OCI-LY7 (cell line): ENCODE data around the gene APEX1. TPM values are rescaled to one million over a fixed set of nuclear protein-coding genes. Genes with fewer than 3 reads are reported as not detected.

ENCODE experiments used
- BruUV-seq: library from RNA; stranded (reverse); fragments of 400-500 nt; replicated peaks from 2 replicates; lab custom pipeline; 2021; lab: Mats Ljungman, UMichigan
- CTCF ChIA-PET: fragments of 300-600 bp; sonication (Branson Sonifier 250); formaldehyde crosslinking; loops from one replicate; lab custom pipeline; 2022; ENCODE audit warnings: antibody characterized with exemption; ENCODE audit not compliant: unreplicated experiment; lab: Charles Lee
- POLR2A ChIA-PET: fragments of 300-600 bp; sonication (Branson Sonifier 250); formaldehyde crosslinking; loops from one replicate; lab custom pipeline; 2022; ENCODE audit warnings: antibody characterized with exemption; lab: Charles Lee
- DNase-seq: peaks from one replicate; pipeline ENCODE4 v3.0.0-alpha.2; 2015; ENCODE audit warnings: low spot score
- H2AFZ ChIP-seq: fragments of 200-600 bp; sonication (generic), shearing (Covaris generic); 2 replicates; pipeline ENCODE4 v1.6.1; 2014; ENCODE audit warnings: mild to moderate bottlenecking, antibody characterized with exemption, low read length, moderate library complexity
- H3K27ac ChIP-seq: fragments of 200-600 bp; sonication (generic); 2 replicates; pipeline ENCODE4 v1.5.1; 2014; ENCODE audit warnings: mixed run types, low read depth, mild to moderate bottlenecking, moderate library complexity, low read length, inconsistent platforms; ENCODE audit not compliant: poor library complexity, severe bottlenecking
- H3K36me3 ChIP-seq: fragments of 200-600 bp; sonication (generic); 2 replicates; pipeline ENCODE4 v1.6.1; 2014; ENCODE audit warnings: mild to moderate bottlenecking, antibody characterized with exemption, low read length, moderate library complexity, mixed read lengths; ENCODE audit not compliant: insufficient read depth
- H3K4me1 ChIP-seq: fragments of 200-600 bp; sonication (generic); 2 replicates; pipeline ENCODE4 v1.5.1; 2014; ENCODE audit warnings: mild to moderate bottlenecking, low read length; ENCODE audit not compliant: insufficient read depth, poor library complexity, severe bottlenecking
- H3K4me2 ChIP-seq: fragments of 200-600 bp; sonication (generic); 2 replicates; pipeline ENCODE4 v1.6.1; 2014; ENCODE audit warnings: mild to moderate bottlenecking, low read length
- H3K4me3 ChIP-seq: fragments of 200-600 bp; sonication (generic); 2 replicates; pipeline ENCODE4 v1.5.1; 2014; ENCODE audit warnings: mild to moderate bottlenecking, low read depth, low read length; ENCODE audit not compliant: poor library complexity, severe bottlenecking
- H3K79me2 ChIP-seq: fragments of 200-600 bp; sonication (generic); 2 replicates; pipeline ENCODE4 v1.6.1; 2016; ENCODE audit warnings: low read depth, mild to moderate bottlenecking, low read length, moderate library complexity, mixed read lengths; ENCODE audit not compliant: insufficient read depth
- H3K9me2 ChIP-seq: fragments of 200-600 bp; sonication (generic); 2 replicates; pipeline ENCODE4 v1.6.1; 2016; ENCODE audit warnings: mild to moderate bottlenecking, low read length, mixed read lengths; ENCODE audit not compliant: insufficient read depth
- H3K9me3 ChIP-seq: fragments of 200-600 bp; sonication (generic); 2 replicates; pipeline ENCODE4 v1.6.1; 2014; ENCODE audit warnings: mild to moderate bottlenecking, mixed run types, low read length, mixed read lengths
- H4K20me1 ChIP-seq: fragments of 200-600 bp; sonication (generic); 2 replicates; pipeline ENCODE4 v1.6.1; 2014; ENCODE audit warnings: mild to moderate bottlenecking, antibody characterized with exemption, low read length, moderate library complexity, mixed read lengths; ENCODE audit not compliant: insufficient read depth
- EZH2phosphoT487 ChIP-seq: fragments of 200-600 bp; sonication (generic); IDR thresholded peaks from 2 replicates; pipeline ENCODE4 v1.6.1; 2018; ENCODE audit warnings: low read depth, borderline replicate concordance, mild to moderate bottlenecking, mixed run types, antibody characterized with exemption, low read length, moderate library complexity, mixed read lengths
- intact Hi-C: fragments of 100-400 bp; cut with micrococcal nuclease; formaldehyde crosslinking; loops from one replicate; pipeline ENCODE4 v1.10.0; 2022; ENCODE audit not compliant: unreplicated experiment
- total RNA-seq, 2 experiments: library from RNA; depleted of rRNA in 1 of 2; stranded (reverse); fragments of >200 nt in 1 of 2; shearing (Covaris generic) in 1 of 2; gene quantifications; 2 replicates each; pipeline ENCODE4 v1.2.3, GENCODE V29; 2014 to 2022
- TF ChIP-seq, protein P1 (sequence below): fragments of 200-600 bp; sonication (generic); conservative IDR thresholded peaks from 2 replicates; pipeline ENCODE4 v1.5.1; 2014; ENCODE audit warnings: mild to moderate bottlenecking, antibody characterized with exemption, low read length, moderate library complexity, mixed read lengths

Gene APEX1
- total RNA-seq, 2 experiments from 2014 or later = 117 to 203 TPM

DNA sequence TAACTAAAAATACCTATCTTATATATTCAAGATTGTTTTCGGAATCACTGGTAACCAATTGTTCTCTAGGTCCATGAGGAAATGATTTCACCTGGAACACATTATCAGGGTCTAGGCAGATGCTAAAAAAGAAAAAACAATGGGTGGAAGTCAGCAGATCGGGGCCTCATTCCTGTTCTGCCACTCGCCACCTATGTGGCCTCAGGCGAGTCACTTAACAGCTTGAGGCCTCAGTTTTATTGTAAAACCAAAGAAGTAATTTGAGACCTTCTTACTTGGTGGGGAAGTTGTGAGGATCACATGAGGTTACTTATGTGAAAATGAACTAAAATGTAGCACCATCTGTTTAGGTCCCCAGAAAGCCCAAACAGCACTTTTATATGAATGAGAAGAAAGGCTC, 44.1 kb downstream of the APEX1 start:
- CTCF ChIA-PET = no interaction called here
- no peaks in the 10 kb centered on the region for H3K9me2 ChIP-seq
- DNase-seq = no peak

DNA sequence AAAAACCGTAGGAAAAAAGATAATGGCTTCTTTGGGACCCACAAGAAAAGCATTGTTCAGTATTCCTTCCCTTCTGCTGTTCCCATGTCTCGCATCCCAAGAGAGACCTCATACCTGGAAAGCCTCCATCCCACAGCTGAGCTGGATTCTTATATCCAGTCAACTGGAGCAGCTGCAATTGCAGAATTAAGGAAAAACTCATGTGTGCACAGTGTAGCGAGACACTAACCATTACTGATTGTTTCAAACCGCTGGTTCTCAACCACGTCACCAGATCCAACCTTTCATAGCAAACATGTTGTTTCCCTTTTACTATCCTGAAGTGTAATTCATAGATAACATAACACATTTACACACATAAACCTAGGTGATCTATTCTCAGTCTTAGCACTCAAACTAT, 44.9 kb downstream of the APEX1 start:
- no peak overlapping the region for H3K4me2 ChIP-seq
- POLR2A ChIA-PET = no interaction called here
- CTCF ChIA-PET = no interaction called here
- H3K9me2 ChIP-seq = no peaks in the 10 kb centered on the region
- no TSS peak for BruUV-seq
- no peaks in the 10 kb centered on the region for H3K79me2 ChIP-seq
- TF ChIP-seq EZH2phosphoT487 = no peak
- TF ChIP-seq, protein P1, sequence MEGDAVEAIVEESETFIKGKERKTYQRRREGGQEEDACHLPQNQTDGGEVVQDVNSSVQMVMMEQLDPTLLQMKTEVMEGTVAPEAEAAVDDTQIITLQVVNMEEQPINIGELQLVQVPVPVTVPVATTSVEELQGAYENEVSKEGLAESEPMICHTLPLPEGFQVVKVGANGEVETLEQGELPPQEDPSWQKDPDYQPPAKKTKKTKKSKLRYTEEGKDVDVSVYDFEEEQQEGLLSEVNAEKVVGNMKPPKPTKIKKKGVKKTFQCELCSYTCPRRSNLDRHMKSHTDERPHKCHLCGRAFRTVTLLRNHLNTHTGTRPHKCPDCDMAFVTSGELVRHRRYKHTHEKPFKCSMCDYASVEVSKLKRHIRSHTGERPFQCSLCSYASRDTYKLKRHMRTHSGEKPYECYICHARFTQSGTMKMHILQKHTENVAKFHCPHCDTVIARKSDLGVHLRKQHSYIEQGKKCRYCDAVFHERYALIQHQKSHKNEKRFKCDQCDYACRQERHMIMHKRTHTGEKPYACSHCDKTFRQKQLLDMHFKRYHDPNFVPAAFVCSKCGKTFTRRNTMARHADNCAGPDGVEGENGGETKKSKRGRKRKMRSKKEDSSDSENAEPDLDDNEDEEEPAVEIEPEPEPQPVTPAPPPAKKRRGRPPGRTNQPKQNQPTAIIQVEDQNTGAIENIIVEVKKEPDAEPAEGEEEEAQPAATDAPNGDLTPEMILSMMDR = no peak
- no peak overlapping the region for H3K27ac ChIP-seq
- no peaks in the 10 kb centered on the region for H3K36me3 ChIP-seq
- intact Hi-C loops = no loop called here
- H3K9me3 ChIP-seq = no peaks in the 10 kb centered on the region
- H3K4me3 ChIP-seq = no peak overlapping the region
- H4K20me1 ChIP-seq = no peaks in the 10 kb centered on the region
- no peak overlapping the region for H2AFZ ChIP-seq
- DNase-seq = no peak
- H3K4me1 ChIP-seq = no peaks in the 10 kb centered on the region

More for the DNA sequence above, 44.1 kb downstream of the APEX1 start:
- H3K9me3 ChIP-seq = no peaks in the 10 kb centered on the region
- no peak overlapping the region for H2AFZ ChIP-seq
- no peaks in the 10 kb centered on the region for H3K4me1 ChIP-seq
- no peaks in the 10 kb centered on the region for H3K79me2 ChIP-seq
- no peak overlapping the region for H3K4me3 ChIP-seq
- no peak overlapping the region for H3K4me2 ChIP-seq
- TF ChIP-seq EZH2phosphoT487 = no peak
- no peaks in the 10 kb centered on the region for H4K20me1 ChIP-seq
- no TSS peak for BruUV-seq
- POLR2A ChIA-PET = interaction anchor here (0.6 kb wide), 1 partner anchor 73 kb away, joined by 5 read pairs; no protein-coding TSS in a partner anchor
- intact Hi-C loops = no loop called here
- no peaks in the 10 kb centered on the region for H3K36me3 ChIP-seq
- H3K27ac ChIP-seq = no peak overlapping the region

DNA sequence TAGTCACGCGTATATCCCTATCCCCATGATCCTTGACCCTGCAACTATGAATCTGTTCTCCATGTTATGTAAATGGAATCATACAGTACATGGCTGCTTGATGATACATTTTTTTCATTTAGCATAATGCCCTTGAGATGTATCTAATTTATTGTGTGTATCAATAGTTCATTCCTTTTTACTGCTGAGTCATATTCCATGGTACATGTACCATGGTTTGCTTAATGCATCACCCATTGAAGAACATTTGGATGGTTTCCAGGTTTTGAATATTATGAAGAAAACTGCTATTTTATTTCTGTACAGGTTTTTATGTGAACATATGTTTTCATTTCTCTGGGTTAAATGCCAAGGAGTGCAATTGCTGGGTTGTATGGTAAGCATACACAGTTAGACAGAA, 46.3 kb downstream of the APEX1 start:
- ChIA-PET POLR2A (no interaction called here), CTCF (no interaction called here)
- Histone ChIP-seq H2AFZ (no peak overlapping the region), H3K36me3 (no peaks in the 10 kb centered on the region), H3K4me1 (no peaks in the 10 kb centered on the region), H3K9me2 (no peaks in the 10 kb centered on the region), H3K4me2 (no peak overlapping the region), H4K20me1 (no peaks in the 10 kb centered on the region), H3K9me3 (no peaks in the 10 kb centered on the region), H3K79me2 (no peaks in the 10 kb centered on the region), H3K4me3 (no peak overlapping the region), H3K27ac (no peak overlapping the region)
- no peak for DNase-seq
- no TSS peak for BruUV-seq
- intact Hi-C loops = no loop called here
- no peak for TF ChIP-seq EZH2phosphoT487
- TF ChIP-seq, protein P1 = no peak
